Thyroid gland (tissue), 4 donors: ENCODE measurements around the gene HS3ST2. TPM values are rescaled to one million over a fixed set of nuclear protein-coding genes. Genes with fewer than 3 reads are reported as not detected.

Experiments
- DNase-seq, 2 donors: peaks; one replicate each; pipeline ENCODE4 v3.0.0-alpha.2; 2019
- H3K27ac ChIP-seq, 3 donors: fragments of 200-600 bp; sonication (generic); 1 replicate in 2 of 3; 2 replicates in 1 of 3; pipeline ENCODE4 v1.5.1; 2016 to 2019; ENCODE audit warnings: mild to moderate bottlenecking in 1 of 3, moderate library complexity in 1 of 3
- H3K27me3 ChIP-seq: fragments of 200-600 bp; sonication (generic); one replicate; pipeline ENCODE4 v1.5.1; 2019
- H3K36me3 ChIP-seq, 2 donors: fragments of 200-600 bp; sonication (generic); one replicate each; pipeline ENCODE4 v1.5.1; 2016 to 2019
- H3K4me1 ChIP-seq, 2 donors: fragments of 200-600 bp; sonication (generic); one replicate each; pipeline ENCODE4 v1.5.1; 2017 to 2019
- H3K4me3 ChIP-seq, 3 donors: fragments of 200-600 bp; sonication (generic); replicated peaks in 1 of 3; 1 replicate in 2 of 3; 2 replicates in 1 of 3; pipeline ENCODE4 v1.5.1; 2016; ENCODE audit warnings: mild to moderate bottlenecking in 1 of 3
- H3K9me3 ChIP-seq: fragments of 200-600 bp; sonication (generic); one replicate; pipeline ENCODE4 v1.5.1; 2017
- CTCF ChIP-seq, 6 experiments: fragments of 200-600 bp in 3 of 6; fragments of 450-650 bp in 3 of 6; sonication (generic) in 3 of 6; IDR thresholded peaks; one replicate each; pipeline ENCODE4 v1.5.1; 2016 to 2019; ENCODE audit warnings: antibody characterized with exemption in 6 of 6, mild to moderate bottlenecking in 2 of 6, inconsistent platforms in 1 of 6, moderate library complexity in 1 of 6
- POLR2A ChIP-seq, 2 donors: fragments of 450-650 bp; IDR thresholded peaks; one replicate each; pipeline ENCODE4 v1.6.1; 2017; ENCODE audit warnings: antibody characterized with exemption in 2 of 2, mild to moderate bottlenecking in 2 of 2, moderate library complexity in 1 of 2
- WGBS, 2 donors: methylation state at CpG; one replicate each; pipeline ENCODE4 v1.1.5; 2017; 5-methylcytosine and 5-hydroxymethylcytosine counted together
- intact Hi-C: fragments of 100-400 bp; cut with DNase I; formaldehyde crosslinking; loops from one replicate; pipeline ENCODE4 v1.15.1; 2023
- total RNA-seq, 4 donors: library from RNA; depleted of rRNA; stranded (reverse); fragments of >200 nt; gene quantifications; one replicate each; pipeline ENCODE4 v1.2.3, GENCODE V29; 2016

Gene HS3ST2
- total RNA-seq, 4 donors from 2014 or later: 0.88 to 7.0 (median 3.7) TPM

GRCh38 chr16:22847690-22848089 lies 33.7 kb downstream of the HS3ST2 start:
- WGBS, 2 donors: 92 to 95% methylated on average over 2 of the region's 2 CpGs
- no peak overlapping the region for H3K27ac ChIP-seq
- no peaks in the 10 kb centered on the region for H3K27me3 ChIP-seq
- DNase-seq: no peak
- intact Hi-C loops: no loop called here
- H3K36me3 ChIP-seq: no peaks in the 10 kb centered on the region
- TF ChIP-seq POLR2A (IDR thresholded peaks at IDR 0.05): no peak
- TF ChIP-seq CTCF (IDR thresholded peaks at IDR 0.05): no peak
- no peaks in the 10 kb centered on the region for H3K4me1 ChIP-seq
- H3K9me3 ChIP-seq: no peaks in the 10 kb centered on the region
- no peak overlapping the region for H3K4me3 ChIP-seq

- Histone ChIP-seq H3K4me3 (no peak overlapping the region), H3K36me3 (no peaks in the 10 kb centered on the region), H3K4me1 (no peaks in the 10 kb centered on the region), H3K9me3 (no peaks in the 10 kb centered on the region), H3K27ac (no peak overlapping the region), H3K27me3 (no peaks in the 10 kb centered on the region)
- intact Hi-C loops: no loop called here
- DNase-seq: no peak
- TF ChIP-seq CTCF (IDR thresholded peaks at IDR 0.05) (no peak), POLR2A (IDR thresholded peaks at IDR 0.05) (no peak)
- 48% methylated on average over 4 of the region's 4 CpGs for WGBS, 2 donors
Observed at GRCh38 chr16:22848451-22848850, 34.5 kb downstream of the HS3ST2 start.

GRCh38 chr16:22849517-22849916 lies 35.6 kb downstream of the HS3ST2 start:
- Histone ChIP-seq H3K36me3 (no peaks in the 10 kb centered on the region), H3K4me3 (no peak overlapping the region), H3K9me3 (no peaks in the 10 kb centered on the region), H3K27me3 (no peaks in the 10 kb centered on the region), H3K4me1 (no peaks in the 10 kb centered on the region), H3K27ac (no peak overlapping the region)
- intact Hi-C loops: no loop called here
- no peak for DNase-seq
- 92 to 96% methylated on average over 2 of the region's 2 CpGs for WGBS, 2 donors
- no peak for TF ChIP-seq CTCF (IDR thresholded peaks at IDR 0.05)
- TF ChIP-seq POLR2A (IDR thresholded peaks at IDR 0.05): no peak

GRCh38 chr16:22855231-22855630 lies 41.3 kb downstream of the HS3ST2 start:
- no peak overlapping the region for H3K4me3 ChIP-seq
- no peaks in the 10 kb centered on the region for H3K36me3 ChIP-seq
- no peak for DNase-seq
- TF ChIP-seq CTCF (IDR thresholded peaks at IDR 0.05) (no peak), POLR2A (IDR thresholded peaks at IDR 0.05) (no peak)
- no peaks in the 10 kb centered on the region for H3K27me3 ChIP-seq
- 62 to 65% methylated on average over 2 of the region's 2 CpGs for WGBS, 2 donors
- intact Hi-C loops: no loop called here
- no peak overlapping the region for H3K27ac ChIP-seq
- no peaks in the 10 kb centered on the region for H3K9me3 ChIP-seq
- no peaks in the 10 kb centered on the region for H3K4me1 ChIP-seq

GRCh38 chr16:22857296-22858025 lies 43.5 kb downstream of the HS3ST2 start:
- H3K9me3 ChIP-seq: no peaks in the 10 kb centered on the region
- H3K4me1 ChIP-seq: no peaks in the 10 kb centered on the region
- intact Hi-C loops: no loop called here
- H3K36me3 ChIP-seq: no peaks in the 10 kb centered on the region
- no peaks in the 10 kb centered on the region for H3K27me3 ChIP-seq
- no peak overlapping the region for H3K4me3 ChIP-seq
- DNase-seq: no peak
- WGBS, 2 donors: 74% methylated on average over 12 of the region's 12 CpGs
- TF ChIP-seq CTCF (IDR thresholded peaks at IDR 0.05) (no peak), POLR2A (IDR thresholded peaks at IDR 0.05) (no peak)
- H3K27ac ChIP-seq: no peak overlapping the region
